Erythroblast (primary cell): ENCODE results near the gene KCNQ5.

Experiments used
- GATA1 ChIP-seq: IDR thresholded peaks from 2 replicates; pipeline ENCODE4 v1.6.1; 2011; ENCODE audit warnings: low read depth, mild to moderate bottlenecking, control low read depth, low read length, moderate library complexity
- POLR2A ChIP-seq: IDR thresholded peaks from 2 replicates; pipeline ENCODE4 v1.6.1; 2011; ENCODE audit warnings: mild to moderate bottlenecking, low read length

GRCh38 chr6:72950114-72950860 is 328.4 kb downstream of the KCNQ5 start:
- TF ChIP-seq POLR2A: no peak
- TF ChIP-seq GATA1: no peak
